H9 (cell line): ENCODE data around the gene DNAJB4. TPM values are rescaled to one million over a fixed set of nuclear protein-coding genes. Genes with fewer than 3 reads are reported as not detected.

Experiments
- DNase-seq: peaks from one replicate; pipeline ENCODE4 v3.0.0-alpha.2; 2017
- H2AFZ ChIP-seq: one replicate; pipeline ENCODE4 v1.6.1; 2013; ENCODE audit warnings: mild to moderate bottlenecking, low read length, control low read depth, moderate library complexity
- H2AK5ac ChIP-seq: 2 replicates; pipeline ENCODE4 v1.6.1; 2013; ENCODE audit warnings: low read length, control low read depth, mixed read lengths; ENCODE audit not compliant: insufficient read length
- H2BK120ac ChIP-seq: one replicate; pipeline ENCODE4 v1.6.1; 2013; ENCODE audit warnings: low read depth, mild to moderate bottlenecking, low read length, control low read depth, inconsistent platforms; ENCODE audit not compliant: poor library complexity, severe bottlenecking
- H2BK12ac ChIP-seq: 2 replicates; pipeline ENCODE4 v1.6.1; 2013; ENCODE audit warnings: low read length, control low read depth, mixed read lengths, low read depth; ENCODE audit not compliant: insufficient read length
- H2BK15ac ChIP-seq: 2 replicates; pipeline ENCODE4 v1.6.1; 2013; ENCODE audit warnings: low read depth, low read length, control low read depth
- H2BK20ac ChIP-seq: one replicate; pipeline ENCODE4 v1.6.1; 2013; ENCODE audit warnings: low read depth, mild to moderate bottlenecking, low read length, control low read depth, inconsistent platforms; ENCODE audit not compliant: poor library complexity, severe bottlenecking
- H2BK5ac ChIP-seq: 2 replicates; pipeline ENCODE4 v1.6.1; 2013; ENCODE audit warnings: low read length, control low read depth, mixed read lengths; ENCODE audit not compliant: insufficient read length
- H3K14ac ChIP-seq: 2 replicates; pipeline ENCODE4 v1.6.1; 2013; ENCODE audit warnings: low read length, control low read depth; ENCODE audit not compliant: insufficient read depth
- H3K18ac ChIP-seq: 2 replicates; pipeline ENCODE4 v1.6.1; 2013; ENCODE audit warnings: low read depth, mild to moderate bottlenecking, mixed read lengths, low read length, control low read depth; ENCODE audit not compliant: insufficient read length
- H3K23ac ChIP-seq: 2 replicates; pipeline ENCODE4 v1.6.1; 2013; ENCODE audit warnings: low read length, control low read depth, mixed read lengths, low read depth; ENCODE audit not compliant: insufficient read length
- H3K23me2 ChIP-seq: 2 replicates; pipeline ENCODE4 v1.6.1; 2013; ENCODE audit warnings: low read depth, mild to moderate bottlenecking, mixed read lengths, low read length, control low read depth; ENCODE audit not compliant: insufficient read length, poor library complexity, severe bottlenecking
- H3K27ac ChIP-seq: 2 replicates; pipeline ENCODE4 v1.5.1; 2013; ENCODE audit warnings: low read length, control low read depth, mixed read lengths, low read depth; ENCODE audit not compliant: insufficient read length
- H3K27me3 ChIP-seq: 2 replicates; pipeline ENCODE4 v1.6.1; 2013; ENCODE audit warnings: low read length, control low read depth, inconsistent platforms; ENCODE audit not compliant: insufficient read depth
- H3K4ac ChIP-seq: 2 replicates; pipeline ENCODE4 v1.6.1; 2013; ENCODE audit warnings: low read depth, mild to moderate bottlenecking, control low read depth, inconsistent platforms, low read length, moderate library complexity
- H3K4me1 ChIP-seq: 2 replicates; pipeline ENCODE4 v1.6.1; 2013; ENCODE audit warnings: low read length, control low read depth, inconsistent platforms; ENCODE audit not compliant: insufficient read depth
- H3K4me2 ChIP-seq: 2 replicates; pipeline ENCODE4 v1.6.1; 2013; ENCODE audit warnings: low read length, control low read depth, mixed read lengths; ENCODE audit not compliant: insufficient read length, insufficient read depth
- H3K56ac ChIP-seq: 2 replicates; pipeline ENCODE4 v1.6.1; 2013; ENCODE audit warnings: low read depth, mild to moderate bottlenecking, mixed read lengths, low read length, control low read depth; ENCODE audit not compliant: insufficient read length
- H3K79me1 ChIP-seq: 2 replicates; pipeline ENCODE4 v1.6.1; 2013; ENCODE audit warnings: low read depth, mild to moderate bottlenecking, moderate library complexity, low read length, control low read depth, inconsistent platforms; ENCODE audit not compliant: insufficient read depth, poor library complexity, severe bottlenecking
- H3K79me2 ChIP-seq: 2 replicates; pipeline ENCODE4 v1.6.1; 2013; ENCODE audit warnings: low read length, control low read depth, inconsistent platforms; ENCODE audit not compliant: insufficient read depth
- H3K9ac ChIP-seq: 2 replicates; pipeline ENCODE4 v1.6.1; 2013; ENCODE audit warnings: low read length, control low read depth, mixed read lengths; ENCODE audit not compliant: insufficient read length; ENCODE audit errors: extremely low read depth
- H3K9me3 ChIP-seq: one replicate; pipeline ENCODE4 v1.6.1; 2013; ENCODE audit warnings: low read depth, low read length, inconsistent platforms; ENCODE audit not compliant: control insufficient read depth
- H3T11ph ChIP-seq: one replicate; pipeline ENCODE4 v1.6.1; 2013; ENCODE audit warnings: mild to moderate bottlenecking, low read length, control low read depth, inconsistent platforms
- H4K20me1 ChIP-seq: one replicate; pipeline ENCODE4 v1.6.1; 2013; ENCODE audit not compliant: control insufficient read depth, insufficient read length, insufficient read depth
- H4K5ac ChIP-seq: 2 replicates; pipeline ENCODE4 v1.6.1; 2013; ENCODE audit warnings: low read depth, mild to moderate bottlenecking, mixed read lengths, low read length, control low read depth; ENCODE audit not compliant: insufficient read length
- H4K8ac ChIP-seq: replicated peaks from 2 replicates; pipeline ENCODE4 v1.6.1; 2013; ENCODE audit warnings: low read length, control low read depth, mixed read lengths, low read depth; ENCODE audit not compliant: insufficient read length
- H4K91ac ChIP-seq: 2 replicates; pipeline ENCODE4 v1.6.1; 2013; ENCODE audit warnings: low read depth, mild to moderate bottlenecking, moderate library complexity, mixed read lengths, low read length, control low read depth; ENCODE audit not compliant: insufficient read length
- H3K27ac Mint-ChIP-seq, 3 experiments: 2 replicates in 2 of 3; 3 replicates in 1 of 3; pipeline ENCODE4 v1.8.0; 2020 to 2021; ENCODE audit warnings: mixed read lengths in 3 of 3, mild to moderate bottlenecking in 1 of 3, moderate library complexity in 1 of 3
- H3K27me3 Mint-ChIP-seq: 2 replicates; pipeline ENCODE4 v1.8.0; 2021; ENCODE audit warnings: low read depth, mild to moderate bottlenecking, moderate library complexity, mixed read lengths
- H3K36me3 Mint-ChIP-seq, 3 experiments: 2 replicates in 2 of 3; 3 replicates in 1 of 3; pipeline ENCODE4 v1.8.0; 2020 to 2021; ENCODE audit warnings: low read depth in 3 of 3, mixed read lengths in 3 of 3; ENCODE audit not compliant: insufficient read depth in 1 of 3
- H3K4me1 Mint-ChIP-seq, 2 experiments: 2 replicates each; pipeline ENCODE4 v1.8.0; 2020; ENCODE audit warnings: mixed read lengths in 2 of 2
- H3K4me3 Mint-ChIP-seq, 2 experiments: 2 replicates in 1 of 2; 3 replicates in 1 of 2; pipeline ENCODE4 v1.8.0; 2020 to 2021; ENCODE audit warnings: mild to moderate bottlenecking in 2 of 2, mixed read lengths in 2 of 2, moderate library complexity in 1 of 2
- H3K9me3 Mint-ChIP-seq, 2 experiments: 2 replicates in 1 of 2; 3 replicates in 1 of 2; pipeline ENCODE4 v1.8.0; 2020; ENCODE audit warnings: mild to moderate bottlenecking in 2 of 2, mixed read lengths in 2 of 2, moderate library complexity in 1 of 2
- CTCF ChIP-seq: fragments of 200-600 bp; sonication (generic); conservative IDR thresholded peaks from 3 replicates; pipeline ENCODE4 v1.8.0; 2021; ENCODE audit warnings: antibody characterized with exemption, mild to moderate bottlenecking
- WGBS: extraction: QIAGEN DNeasy Blood & Tissue Kit; methylation state at CpG from one replicate; pipeline ENCODE4 v1.1.7; 2013; ENCODE audit warnings: missing lambda C conversion rate, low lambda C conversion rate, mixed read lengths; ENCODE audit not compliant: insufficient read length; ENCODE audit errors: extremely low coverage; 5-methylcytosine and 5-hydroxymethylcytosine counted together
- total RNA-seq: library from RNA; stranded (reverse); gene quantifications from 2 replicates; pipeline ENCODE4 v1.2.1, GENCODE V29; 2021

DNAJB4 gene
- total RNA-seq, 1 experiment from 2014 or later: 8.1 TPM

GRCh38 chr1:78047106-78047505, 42.4 kb downstream of the DNAJB4 start:
- H4K5ac ChIP-seq: no peak overlapping the region
- no peak overlapping the region for H3K27ac ChIP-seq
- H3K27ac Mint-ChIP-seq: no peak overlapping the region
- H2BK20ac ChIP-seq: no peak overlapping the region
- H3K14ac ChIP-seq: no peak overlapping the region
- H3K27me3 Mint-ChIP-seq: peaks cover 48% of the 10 kb centered on the region
- H3K9ac ChIP-seq: no peak overlapping the region
- no peak for TF ChIP-seq CTCF
- no peak overlapping the region for H3T11ph ChIP-seq
- H2BK120ac ChIP-seq: no peak overlapping the region
- H3K27me3 ChIP-seq: peaks cover 3% of the 10 kb centered on the region; the same call in 1 of the 2 replicates
- no CpG with 5 or more reads among the region's 5 CpGs for WGBS
- H4K8ac ChIP-seq: no peak overlapping the region
- H2AK5ac ChIP-seq: no peak overlapping the region
- peaks cover 2% of the 10 kb centered on the region; the same call in 1 of the 2 replicates for H3K4me1 ChIP-seq
- H3K4me1 Mint-ChIP-seq: peaks cover 18 to 22% of the 10 kb centered on the region in 2 experiments
- no peak overlapping the region for H2AFZ ChIP-seq
- H3K9me3 Mint-ChIP-seq: no peaks in the 10 kb centered on the region
- H3K79me1 ChIP-seq: no peaks in the 10 kb centered on the region
- no peaks in the 10 kb centered on the region; a peak in 1 of 7 replicates for H3K36me3 Mint-ChIP-seq
- H2BK5ac ChIP-seq: no peak overlapping the region
- H3K23ac ChIP-seq: no peak overlapping the region
- no peak for DNase-seq
- H3K56ac ChIP-seq: no peak overlapping the region
- peak overlapping the region; percentile 72 for H3K4me2 ChIP-seq
- no peak overlapping the region for H3K4ac ChIP-seq
- H3K9me3 ChIP-seq: no peaks in the 10 kb centered on the region
- H2BK12ac ChIP-seq: no peak overlapping the region
- H3K79me2 ChIP-seq: no peaks in the 10 kb centered on the region
- peaks cover 7% of the 10 kb centered on the region for H3K23me2 ChIP-seq
- no peak overlapping the region for H2BK15ac ChIP-seq
- H3K4me3 Mint-ChIP-seq: peak overlapping the region; percentile 87 to 90; a peak in 2 of 5 replicates
- no peak overlapping the region for H3K18ac ChIP-seq
- H4K91ac ChIP-seq: no peak overlapping the region
- no peaks in the 10 kb centered on the region for H4K20me1 ChIP-seq
